K562 (cell line): ENCODE data around the gene CAMSAP2. TPM values are rescaled to one million over a fixed set of nuclear protein-coding genes. Genes with fewer than 3 reads are reported as not detected.

Source experiments
- BRF1 ChIP-seq: IDR thresholded peaks from 3 replicates; pipeline ENCODE4 v1.6.1; 2011; ENCODE audit warnings: borderline replicate concordance, mild to moderate bottlenecking; ENCODE audit not compliant: insufficient read length; ENCODE audit errors: extremely low read depth
- FOXP1 ChIP-seq: sonication (generic); formaldehyde crosslinking; IDR thresholded peaks from 2 replicates; pipeline ENCODE4 v1.8.0; 2022; ENCODE audit warnings: mild to moderate bottlenecking, missing genetic modification reagents
- HDAC1 ChIP-seq, 2 experiments: fragments of 450-650 bp; IDR thresholded peaks; 2 replicates each; pipeline ENCODE4 v1.6.1; 2016 to 2017; ENCODE audit warnings: inconsistent platforms in 1 of 2, mild to moderate bottlenecking in 1 of 2, moderate library complexity in 1 of 2
- HMGN3 ChIP-seq: IDR thresholded peaks from 2 replicates; pipeline ENCODE4 v1.6.1; 2011; ENCODE audit warnings: borderline replicate concordance, low read depth, mild to moderate bottlenecking, mixed read lengths, low read length; ENCODE audit not compliant: insufficient read length; ENCODE audit errors: extremely low read depth
- LARP7 ChIP-seq: fragments of 450-650 bp; IDR thresholded peaks from 2 replicates; pipeline ENCODE4 v1.6.1; 2016
- MBD2 ChIP-seq: sonication (generic); IDR thresholded peaks from 2 replicates; pipeline ENCODE4 v1.6.1; 2016; ENCODE audit warnings: low read depth, borderline replicate concordance
- MCM5 ChIP-seq: fragments of 450-650 bp; IDR thresholded peaks from 2 replicates; pipeline ENCODE4 v1.6.1; 2016; ENCODE audit warnings: low read depth
- NEUROD1 ChIP-seq: fragments of 150-350 bp; IDR thresholded peaks from 2 replicates; pipeline ENCODE4 v1.6.1; 2014; ENCODE audit warnings: borderline replicate concordance, low read length, low read depth; ENCODE audit not compliant: partially characterized antibody
- PHB2 ChIP-seq: fragments of 450-650 bp; IDR thresholded peaks from 2 replicates; pipeline ENCODE4 v1.6.1; 2017; ENCODE audit warnings: low read depth
- POLR2AphosphoS2 ChIP-seq: IDR thresholded peaks from 2 replicates; pipeline ENCODE4 v1.6.1; 2012; ENCODE audit warnings: low read length, improper control_type of control experiment
- PRPF4 ChIP-seq: fragments of 200-400 bp; formaldehyde crosslinking; IDR thresholded peaks from one replicate; pipeline ENCODE4 v1.6.1; 2017; ENCODE audit warnings: low read length, low read depth, mild to moderate bottlenecking; ENCODE audit not compliant: insufficient read depth, poor library complexity, severe bottlenecking
- ZNF311 ChIP-seq: fragments of 250-450 bp; sonication (Bioruptor Pico); IDR thresholded peaks from 2 replicates; pipeline ENCODE4 v1.4.0; 2020; ENCODE audit warnings: mild to moderate bottlenecking, moderate library complexity
- polyA plus RNA-seq, 8 experiments: library from polyadenylated mRNA; depleted of rRNA in 4 of 8; stranded (reverse) in 5 of 8; unstranded in 3 of 8; fragments of >200 nt; fragmentation: Nextera tagmentation in 2 of 8; fragmentation: Illumina TruSeq in 1 of 8; extraction: Ambion mirVana in 2 of 8; extraction: Trizol in 1 of 8; gene quantifications; 2 replicates each; pipeline versions ENCODE4 v1.2.1 to v1.2.3, GENCODE V29; 2011 to 2014; ENCODE audit warnings: inconsistent platforms in 1 of 8, missing spikeins in 1 of 8
- total RNA-seq, 7 experiments: library from RNA; depleted of rRNA in 6 of 7; stranded (reverse); fragments of >200 nt in 6 of 7; fragmentation: Illumina TruSeq in 2 of 7; extraction: Trizol in 2 of 7; gene quantifications; 2 replicates each; pipeline versions ENCODE4 v1.2.1 to v1.2.3, GENCODE V29; 2011 to 2021; ENCODE audit warnings: low replicate concordance in 1 of 7
- TF ChIP-seq, protein P1 (sequence below): fragments of 450-650 bp; formaldehyde crosslinking; IDR thresholded peaks from 2 replicates; pipeline ENCODE4 v1.4.0; 2020; ENCODE audit warnings: mild to moderate bottlenecking, moderate library complexity
- TF ChIP-seq, protein P2 (sequence below): fragments of 450-650 bp; formaldehyde crosslinking; IDR thresholded peaks from 2 replicates; pipeline ENCODE4 v1.4.0; 2022; ENCODE audit warnings: missing genetic modification characterization
- TF ChIP-seq, protein P3 (sequence below): sonication (generic); formaldehyde crosslinking; IDR thresholded peaks from 2 replicates; pipeline ENCODE4 v1.9.0; 2022; ENCODE audit warnings: mild to moderate bottlenecking, missing genetic modification reagents
- TF ChIP-seq, protein P4 (sequence below): fragments of 250-450 bp; sonication (Bioruptor Pico); IDR thresholded peaks from 2 replicates; pipeline ENCODE4 v1.9.0; 2021; ENCODE audit warnings: mild to moderate bottlenecking, inconsistent platforms
- TF ChIP-seq, protein P5 (sequence below): fragments of 250-450 bp; sonication (Bioruptor Pico); IDR thresholded peaks from 2 replicates; pipeline ENCODE4 v1.4.0; 2020; ENCODE audit warnings: mild to moderate bottlenecking, moderate library complexity, borderline replicate concordance
- TF ChIP-seq, protein P6 (sequence below): fragments of 450-650 bp; IDR thresholded peaks from 2 replicates; pipeline ENCODE4 v1.6.1; 2016

CAMSAP2 gene
- total and polyA plus RNA-seq, 9 of the 15 experiments (the other 6 are each of a cell fraction or from before 2014, with no cell fraction given): 1.4 to 7.5 (median 2.7) TPM

DNA sequence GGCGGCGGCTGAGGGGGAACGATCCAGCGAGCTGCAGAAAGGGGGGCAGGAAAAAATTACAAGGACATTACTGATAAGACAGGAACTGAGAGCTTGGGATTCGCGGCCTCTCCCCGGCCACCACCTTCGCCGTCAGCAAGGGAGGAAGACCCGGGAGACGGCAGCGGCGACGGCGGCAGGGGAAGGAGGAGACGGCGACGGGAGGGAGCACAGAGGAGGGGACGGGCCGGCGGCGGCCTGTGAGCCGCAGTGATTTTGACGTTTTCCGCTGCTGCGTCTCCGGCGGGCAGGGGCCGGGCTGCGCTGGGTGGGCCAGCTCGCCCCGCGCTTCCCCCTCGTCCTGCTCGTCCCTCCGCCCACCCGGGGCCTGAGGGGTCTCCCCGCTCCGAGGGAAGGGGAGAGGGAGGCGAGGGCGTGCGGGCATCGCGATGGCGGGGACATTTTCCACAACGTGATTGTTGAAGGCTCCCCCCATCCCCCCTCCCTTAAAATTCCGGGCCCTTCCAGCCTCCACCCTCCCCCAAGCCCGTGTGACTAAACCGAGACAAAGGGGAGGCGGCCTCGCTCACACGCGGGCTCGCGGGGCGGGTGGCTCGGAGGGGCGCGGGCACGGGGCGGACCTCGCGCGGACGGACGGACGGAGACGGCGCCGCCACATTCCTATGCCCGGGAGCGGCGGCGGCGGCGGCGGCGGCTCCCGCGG, 407 bp downstream of the CAMSAP2 start (continued):
- TF ChIP-seq, protein P1, sequence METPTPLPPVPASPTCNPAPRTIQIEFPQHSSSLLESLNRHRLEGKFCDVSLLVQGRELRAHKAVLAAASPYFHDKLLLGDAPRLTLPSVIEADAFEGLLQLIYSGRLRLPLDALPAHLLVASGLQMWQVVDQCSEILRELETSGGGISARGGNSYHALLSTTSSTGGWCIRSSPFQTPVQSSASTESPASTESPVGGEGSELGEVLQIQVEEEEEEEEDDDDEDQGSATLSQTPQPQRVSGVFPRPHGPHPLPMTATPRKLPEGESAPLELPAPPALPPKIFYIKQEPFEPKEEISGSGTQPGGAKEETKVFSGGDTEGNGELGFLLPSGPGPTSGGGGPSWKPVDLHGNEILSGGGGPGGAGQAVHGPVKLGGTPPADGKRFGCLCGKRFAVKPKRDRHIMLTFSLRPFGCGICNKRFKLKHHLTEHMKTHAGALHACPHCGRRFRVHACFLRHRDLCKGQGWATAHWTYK (CRISPR knock-in tag): peak; percentile 67
- TF ChIP-seq PRPF4 (no peak), ZNF311 (CRISPR knock-in tag) (no peak), LARP7 (no peak), MCM5 (no peak), PHB2 (no peak), MBD2 (no peak), FOXP1 (CRISPR knock-in tag) (peak; percentile 63; the same call in 1 of the 2 replicates), POLR2AphosphoS2 (no peak), BRF1 (no peak), NEUROD1 (no peak), HMGN3 (peak; percentile 38), HDAC1 (IDR thresholded peaks at IDR 0.05) (peak in 1 of 2 experiments; percentile 79; a peak in 2 of 4 replicates)
- TF ChIP-seq, protein P2, sequence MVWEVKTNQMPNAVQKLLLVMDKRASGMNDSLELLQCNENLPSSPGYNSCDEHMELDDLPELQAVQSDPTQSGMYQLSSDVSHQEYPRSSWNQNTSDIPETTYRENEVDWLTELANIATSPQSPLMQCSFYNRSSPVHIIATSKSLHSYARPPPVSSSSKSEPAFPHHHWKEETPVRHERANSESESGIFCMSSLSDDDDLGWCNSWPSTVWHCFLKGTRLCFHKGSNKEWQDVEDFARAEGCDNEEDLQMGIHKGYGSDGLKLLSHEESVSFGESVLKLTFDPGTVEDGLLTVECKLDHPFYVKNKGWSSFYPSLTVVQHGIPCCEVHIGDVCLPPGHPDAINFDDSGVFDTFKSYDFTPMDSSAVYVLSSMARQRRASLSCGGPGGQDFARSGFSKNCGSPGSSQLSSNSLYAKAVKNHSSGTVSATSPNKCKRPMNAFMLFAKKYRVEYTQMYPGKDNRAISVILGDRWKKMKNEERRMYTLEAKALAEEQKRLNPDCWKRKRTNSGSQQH (CRISPR knock-in tag): 0 out of 2 replicates have a peak, but pooled peaks have one; percentile 40
- TF ChIP-seq, protein P3, sequence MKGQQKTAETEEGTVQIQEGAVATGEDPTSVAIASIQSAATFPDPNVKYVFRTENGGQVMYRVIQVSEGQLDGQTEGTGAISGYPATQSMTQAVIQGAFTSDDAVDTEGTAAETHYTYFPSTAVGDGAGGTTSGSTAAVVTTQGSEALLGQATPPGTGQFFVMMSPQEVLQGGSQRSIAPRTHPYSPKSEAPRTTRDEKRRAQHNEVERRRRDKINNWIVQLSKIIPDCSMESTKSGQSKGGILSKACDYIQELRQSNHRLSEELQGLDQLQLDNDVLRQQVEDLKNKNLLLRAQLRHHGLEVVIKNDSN: no peak
- TF ChIP-seq, protein P4, sequence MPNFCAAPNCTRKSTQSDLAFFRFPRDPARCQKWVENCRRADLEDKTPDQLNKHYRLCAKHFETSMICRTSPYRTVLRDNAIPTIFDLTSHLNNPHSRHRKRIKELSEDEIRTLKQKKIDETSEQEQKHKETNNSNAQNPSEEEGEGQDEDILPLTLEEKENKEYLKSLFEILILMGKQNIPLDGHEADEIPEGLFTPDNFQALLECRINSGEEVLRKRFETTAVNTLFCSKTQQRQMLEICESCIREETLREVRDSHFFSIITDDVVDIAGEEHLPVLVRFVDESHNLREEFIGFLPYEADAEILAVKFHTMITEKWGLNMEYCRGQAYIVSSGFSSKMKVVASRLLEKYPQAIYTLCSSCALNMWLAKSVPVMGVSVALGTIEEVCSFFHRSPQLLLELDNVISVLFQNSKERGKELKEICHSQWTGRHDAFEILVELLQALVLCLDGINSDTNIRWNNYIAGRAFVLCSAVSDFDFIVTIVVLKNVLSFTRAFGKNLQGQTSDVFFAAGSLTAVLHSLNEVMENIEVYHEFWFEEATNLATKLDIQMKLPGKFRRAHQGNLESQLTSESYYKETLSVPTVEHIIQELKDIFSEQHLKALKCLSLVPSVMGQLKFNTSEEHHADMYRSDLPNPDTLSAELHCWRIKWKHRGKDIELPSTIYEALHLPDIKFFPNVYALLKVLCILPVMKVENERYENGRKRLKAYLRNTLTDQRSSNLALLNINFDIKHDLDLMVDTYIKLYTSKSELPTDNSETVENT: no peak
- TF ChIP-seq, protein P5, sequence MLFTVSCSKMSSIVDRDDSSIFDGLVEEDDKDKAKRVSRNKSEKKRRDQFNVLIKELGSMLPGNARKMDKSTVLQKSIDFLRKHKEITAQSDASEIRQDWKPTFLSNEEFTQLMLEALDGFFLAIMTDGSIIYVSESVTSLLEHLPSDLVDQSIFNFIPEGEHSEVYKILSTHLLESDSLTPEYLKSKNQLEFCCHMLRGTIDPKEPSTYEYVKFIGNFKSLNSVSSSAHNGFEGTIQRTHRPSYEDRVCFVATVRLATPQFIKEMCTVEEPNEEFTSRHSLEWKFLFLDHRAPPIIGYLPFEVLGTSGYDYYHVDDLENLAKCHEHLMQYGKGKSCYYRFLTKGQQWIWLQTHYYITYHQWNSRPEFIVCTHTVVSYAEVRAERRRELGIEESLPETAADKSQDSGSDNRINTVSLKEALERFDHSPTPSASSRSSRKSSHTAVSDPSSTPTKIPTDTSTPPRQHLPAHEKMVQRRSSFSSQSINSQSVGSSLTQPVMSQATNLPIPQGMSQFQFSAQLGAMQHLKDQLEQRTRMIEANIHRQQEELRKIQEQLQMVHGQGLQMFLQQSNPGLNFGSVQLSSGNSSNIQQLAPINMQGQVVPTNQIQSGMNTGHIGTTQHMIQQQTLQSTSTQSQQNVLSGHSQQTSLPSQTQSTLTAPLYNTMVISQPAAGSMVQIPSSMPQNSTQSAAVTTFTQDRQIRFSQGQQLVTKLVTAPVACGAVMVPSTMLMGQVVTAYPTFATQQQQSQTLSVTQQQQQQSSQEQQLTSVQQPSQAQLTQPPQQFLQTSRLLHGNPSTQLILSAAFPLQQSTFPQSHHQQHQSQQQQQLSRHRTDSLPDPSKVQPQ (CRISPR knock-in tag): no peak
- TF ChIP-seq, protein P6, sequence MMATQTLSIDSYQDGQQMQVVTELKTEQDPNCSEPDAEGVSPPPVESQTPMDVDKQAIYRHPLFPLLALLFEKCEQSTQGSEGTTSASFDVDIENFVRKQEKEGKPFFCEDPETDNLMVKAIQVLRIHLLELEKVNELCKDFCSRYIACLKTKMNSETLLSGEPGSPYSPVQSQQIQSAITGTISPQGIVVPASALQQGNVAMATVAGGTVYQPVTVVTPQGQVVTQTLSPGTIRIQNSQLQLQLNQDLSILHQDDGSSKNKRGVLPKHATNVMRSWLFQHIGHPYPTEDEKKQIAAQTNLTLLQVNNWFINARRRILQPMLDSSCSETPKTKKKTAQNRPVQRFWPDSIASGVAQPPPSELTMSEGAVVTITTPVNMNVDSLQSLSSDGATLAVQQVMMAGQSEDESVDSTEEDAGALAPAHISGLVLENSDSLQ: no peak
